GM21529 (cell line): Measurements from ENCODE around the gene MLPH.
A peak's percentile ranks its signal among the peaks of the same experiment; 100 is the strongest.

Experiments used
- ATAC-seq: cut with Tn5 transposase; IDR thresholded peaks from one replicate; pipeline ENCODE4 v1.9.1; 2021; ENCODE audit not compliant: unreplicated experiment

The MLPH gene

GRCh38 chr2:237540223-237540775 is 53.2 kb downstream of the MLPH start:
- no peak for ATAC-seq

GRCh38 chr2:237540823-237541222 is 53.8 kb downstream of the MLPH start:
- peak; percentile 47 for ATAC-seq

- ATAC-seq: peak; percentile 51
Observed at GRCh38 chr2:237541243-237541642, 54.2 kb downstream of the MLPH start.

- no peak for ATAC-seq
Observed at GRCh38 chr2:237542001-237542704, 55.1 kb downstream of the MLPH start.

GRCh38 chr2:237546040-237546875 is 59.2 kb downstream of the MLPH start:
- ATAC-seq: no peak

- ATAC-seq: no peak
Observed at GRCh38 chr2:237546876-237547395, 59.9 kb downstream of the MLPH start.

- no peak for ATAC-seq
Observed at GRCh38 chr2:237547841-237548416, 60.9 kb downstream of the MLPH start.

GRCh38 chr2:237549216-237549615 is 62.2 kb downstream of the MLPH start:
- ATAC-seq: no peak

- no peak for ATAC-seq
Observed at GRCh38 chr2:237549643-237550415, 62.8 kb downstream of the MLPH start.

GRCh38 chr2:237551071-237551574 is 64.1 kb downstream of the MLPH start:
- ATAC-seq: no peak

GRCh38 chr2:237552908-237553307 is 65.9 kb downstream of the MLPH start:
- no peak for ATAC-seq

GRCh38 chr2:237553948-237554347 is 66.9 kb downstream of the MLPH start:
- no peak for ATAC-seq

GRCh38 chr2:237555560-237555959 is 68.5 kb downstream of the MLPH start:
- ATAC-seq: no peak

GRCh38 chr2:237556773-237557632 is 70.0 kb downstream of the MLPH start:
- ATAC-seq: peak; percentile 97

GRCh38 chr2:237557633-237558015 is 70.6 kb downstream of the MLPH start:
- peak; percentile 38 for ATAC-seq

- no peak for ATAC-seq
Observed at GRCh38 chr2:237558961-237559641, 72.0 kb downstream of the MLPH start.

- ATAC-seq: no peak
Observed at GRCh38 chr2:237561221-237561620, 74.2 kb downstream of the MLPH start.

GRCh38 chr2:237563816-237564215 is 76.8 kb downstream of the MLPH start:
- no peak for ATAC-seq

GRCh38 chr2:237564526-237565131 is 77.6 kb downstream of the MLPH start:
- ATAC-seq: no peak
